Measurements from ENCODE around the gene RABL2A. TPM values are rescaled to one million over a fixed set of nuclear protein-coding genes. Genes with fewer than 3 reads are reported as not detected.
"Not testable (repeated sequence)": the region's sequence is repeated elsewhere in the genome, so short reads cannot be mapped to it uniquely, and the experiment has no call there.

Gene RABL2A
- total RNA-seq, 1 donor: 8.4 TPM

DNA sequence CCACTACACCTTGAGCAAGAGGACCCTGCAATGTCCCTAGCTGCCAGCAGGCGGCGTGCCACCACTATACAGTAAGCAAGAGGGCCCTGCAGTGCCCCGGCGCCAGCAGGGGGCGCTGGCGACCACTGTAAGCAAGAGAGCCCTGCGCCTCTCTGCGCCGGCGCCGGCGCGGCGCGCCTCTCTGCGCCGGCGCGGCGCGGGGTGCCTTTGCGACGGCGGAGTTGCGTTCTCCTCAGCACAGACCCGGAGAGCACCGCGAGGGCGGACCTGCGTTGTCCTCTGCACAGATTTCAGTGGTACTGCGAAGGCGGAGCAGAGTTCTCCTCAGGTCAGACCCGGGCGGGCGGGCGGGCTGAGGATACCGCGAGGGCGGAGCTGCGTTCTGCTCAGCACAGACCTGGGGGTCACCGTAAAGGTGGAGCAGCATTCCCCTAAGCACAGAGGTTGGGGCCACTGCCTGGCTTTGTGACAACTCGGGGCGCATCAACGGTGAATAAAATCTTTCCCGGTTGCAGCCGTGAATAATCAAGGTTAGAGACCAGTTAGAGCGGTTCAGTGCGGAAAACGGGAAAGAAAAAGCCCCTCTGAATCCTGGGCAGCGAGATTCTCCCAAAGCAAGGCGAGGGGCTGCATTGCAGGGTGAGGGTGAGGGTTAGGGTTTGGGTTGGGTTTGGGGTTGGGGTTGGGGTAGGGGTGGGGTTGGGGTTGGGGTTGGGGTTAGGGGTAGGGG, 24.9 kb upstream of the RABL2A start:
- H3K4me3 ChIP-seq (ENCODE audit: low read length); H3K27me3 ChIP-seq (ENCODE audit: insufficient read depth, low read length); H3K4me1 ChIP-seq (ENCODE audit: insufficient read depth, low read length); H3K9me3 ChIP-seq (ENCODE audit: low read depth, low read length): not testable (repeated sequence)

DNA sequence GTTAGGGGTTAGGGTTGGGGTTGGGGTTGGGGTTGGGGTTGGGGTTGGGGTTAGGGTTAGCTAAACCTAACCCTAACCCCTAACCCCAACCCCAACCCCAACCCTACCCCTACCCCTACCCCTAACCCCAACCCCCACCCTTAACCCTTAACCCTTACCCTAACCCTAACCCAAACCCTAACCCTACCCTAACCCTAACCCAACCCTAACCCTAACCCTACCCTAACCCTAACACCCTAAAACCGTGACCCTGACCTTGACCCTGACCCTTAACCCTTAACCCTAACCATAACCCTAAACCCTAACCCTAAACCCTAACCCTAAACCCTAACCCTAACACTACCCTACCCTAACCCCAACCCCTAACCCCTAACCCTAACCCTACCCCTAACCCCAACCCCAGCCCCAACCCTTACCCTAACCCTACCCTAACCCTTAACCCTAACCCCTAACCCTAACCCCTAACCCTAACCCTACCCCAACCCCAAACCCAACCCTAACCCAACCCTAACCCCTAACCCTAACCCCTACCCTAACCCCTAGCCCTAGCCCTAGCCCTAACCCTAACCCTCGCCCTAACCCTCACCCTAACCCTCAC, 24.1 kb upstream of the RABL2A start:
- Histone ChIP-seq H3K27me3 (ENCODE audit: insufficient read depth, low read length) (no peaks in the 10 kb centered on the region), H3K4me1 (ENCODE audit: insufficient read depth, low read length) (peaks cover 7% of the 10 kb centered on the region), H3K4me3 (ENCODE audit: low read length) (peak overlapping the region; percentile 41)

GRCh38 chr2:113603467-113604084, 23.5 kb upstream of the RABL2A start:
- peak overlapping the region; percentile 51 for H3K4me3 ChIP-seq (ENCODE audit: low read length)
- H3K4me1 ChIP-seq (ENCODE audit: insufficient read depth, low read length); H3K9me3 ChIP-seq (ENCODE audit: low read depth, low read length); H3K27me3 ChIP-seq (ENCODE audit: insufficient read depth, low read length): not testable (repeated sequence)

More for the DNA sequence above, 24.1 kb upstream of the RABL2A start:
- H3K9me3 ChIP-seq (ENCODE audit: low read depth, low read length): no peaks in the 10 kb centered on the region

GRCh38 chr2:113604085-113604477, 23.0 kb upstream of the RABL2A start:
- H3K27me3 ChIP-seq (ENCODE audit: insufficient read depth, low read length); H3K4me1 ChIP-seq (ENCODE audit: insufficient read depth, low read length); H3K9me3 ChIP-seq (ENCODE audit: low read depth, low read length): not testable (repeated sequence)
- H3K4me3 ChIP-seq (ENCODE audit: low read length): peak overlapping the region; percentile 51

DNA sequence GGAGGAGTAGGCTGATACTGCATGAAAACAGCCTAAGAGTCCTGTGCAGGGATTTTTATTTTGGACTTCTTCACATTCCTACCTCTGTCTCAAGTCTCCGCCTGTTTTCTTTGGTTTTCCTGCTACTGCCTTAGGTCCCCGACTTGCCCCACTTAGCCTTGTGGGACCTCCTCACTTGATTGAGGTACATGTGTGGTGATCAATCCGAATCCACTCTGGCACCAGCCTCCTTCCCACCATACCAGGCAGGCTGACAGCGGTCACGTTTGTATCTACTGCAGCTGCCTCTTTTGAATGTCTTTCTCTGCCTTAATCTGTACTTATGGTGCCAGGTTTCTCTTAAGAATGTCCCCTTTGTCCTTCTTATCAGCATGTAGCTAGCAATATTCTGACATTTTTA, 22.4 kb upstream of the RABL2A start:
- not testable (repeated sequence) for H3K4me3 ChIP-seq (ENCODE audit: low read length); H3K27me3 ChIP-seq (ENCODE audit: insufficient read depth, low read length); H3K9me3 ChIP-seq (ENCODE audit: low read depth, low read length); H3K4me1 ChIP-seq (ENCODE audit: insufficient read depth, low read length)

DNA sequence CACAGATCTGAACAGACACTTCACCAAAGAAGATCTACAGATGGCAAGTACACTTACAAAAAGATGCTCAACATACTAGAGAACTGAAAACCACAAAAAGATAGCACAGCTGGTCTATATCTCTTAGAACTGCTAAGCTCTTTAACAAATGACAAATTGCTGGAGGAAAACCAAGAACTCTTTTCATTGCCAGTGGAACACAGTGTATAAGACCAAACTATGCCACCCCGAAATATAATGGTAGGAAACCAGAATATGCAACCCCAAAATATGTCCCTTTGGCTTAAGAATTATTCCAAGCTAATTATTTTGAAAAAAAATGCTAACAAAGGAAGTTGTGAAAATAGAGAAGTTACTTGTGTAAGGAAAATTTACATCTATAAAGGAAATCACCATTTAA, 21.0 kb upstream of the RABL2A start:
- H3K4me1 ChIP-seq (ENCODE audit: insufficient read depth, low read length); H3K9me3 ChIP-seq (ENCODE audit: low read depth, low read length); H3K27me3 ChIP-seq (ENCODE audit: insufficient read depth, low read length); H3K4me3 ChIP-seq (ENCODE audit: low read length): not testable (repeated sequence)

DNA sequence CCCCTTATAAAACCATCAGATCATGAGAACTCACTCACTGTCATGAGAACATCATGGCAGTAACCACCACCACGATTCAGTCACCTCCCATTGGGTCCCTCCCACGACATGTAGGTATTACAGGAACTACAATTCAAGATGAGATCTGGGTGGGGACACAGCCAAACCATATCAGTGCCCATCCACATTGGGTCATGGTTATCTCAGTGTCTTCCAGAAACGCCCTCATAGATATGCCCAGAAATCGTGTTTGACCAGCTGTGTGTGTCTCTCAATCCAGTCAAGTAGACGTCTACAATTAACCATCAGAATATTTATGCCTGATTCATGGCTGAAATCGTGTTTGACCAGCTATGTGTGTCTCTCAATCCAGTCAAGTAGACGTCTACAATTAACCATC, 17.2 kb upstream of the RABL2A start:
- not testable (repeated sequence) for H3K9me3 ChIP-seq (ENCODE audit: low read depth, low read length); H3K27me3 ChIP-seq (ENCODE audit: insufficient read depth, low read length); H3K4me3 ChIP-seq (ENCODE audit: low read length); H3K4me1 ChIP-seq (ENCODE audit: insufficient read depth, low read length)

DNA sequence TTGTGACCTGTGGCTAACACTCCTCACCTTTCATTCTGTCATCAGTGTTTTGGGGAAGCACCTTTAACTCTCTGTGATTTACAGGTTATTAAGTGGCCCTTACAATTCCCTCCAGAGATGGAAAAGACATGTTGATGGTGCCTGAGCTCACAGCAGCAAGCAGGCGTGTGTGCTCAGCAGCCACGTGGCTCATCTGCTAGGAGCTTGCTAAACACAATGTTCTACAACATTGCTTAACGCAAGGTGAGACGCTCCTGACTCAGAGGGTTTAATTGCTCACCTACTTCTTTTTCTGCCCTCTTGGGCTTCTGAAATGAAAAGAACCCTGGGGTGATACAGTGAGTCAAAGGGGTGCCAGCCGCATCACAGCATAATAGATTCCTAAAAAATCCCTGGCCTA, 6.1 kb upstream of the RABL2A start:
- not testable (repeated sequence) for H3K9me3 ChIP-seq (ENCODE audit: low read depth, low read length); H3K4me3 ChIP-seq (ENCODE audit: low read length); H3K27me3 ChIP-seq (ENCODE audit: insufficient read depth, low read length); H3K4me1 ChIP-seq (ENCODE audit: insufficient read depth, low read length)

DNA sequence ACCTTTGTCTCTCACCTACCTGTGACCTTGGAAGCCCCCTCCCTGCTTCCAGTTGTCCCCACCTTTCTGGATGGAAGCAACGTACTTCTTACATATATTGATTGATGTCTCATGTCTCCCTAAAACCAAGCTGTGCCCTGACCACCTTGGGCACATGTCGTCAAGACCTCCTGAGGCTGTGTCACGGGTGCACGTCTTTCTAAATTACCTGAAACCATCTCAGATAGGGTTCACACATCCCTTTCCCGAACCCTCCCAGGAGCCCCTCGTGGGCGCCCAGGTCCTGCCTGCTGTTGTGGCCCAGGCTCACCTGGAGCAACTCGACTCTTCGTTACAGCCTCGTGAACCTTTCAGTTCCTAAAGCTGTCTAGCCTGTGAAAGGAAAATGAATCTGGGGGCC, 1.2 kb upstream of the RABL2A start:
- not testable (repeated sequence) for H3K9me3 ChIP-seq (ENCODE audit: low read depth, low read length); H3K27me3 ChIP-seq (ENCODE audit: insufficient read depth, low read length); H3K4me3 ChIP-seq (ENCODE audit: low read length)
- peaks cover 10% of the 10 kb centered on the region for H3K4me1 ChIP-seq (ENCODE audit: insufficient read depth, low read length)

DNA sequence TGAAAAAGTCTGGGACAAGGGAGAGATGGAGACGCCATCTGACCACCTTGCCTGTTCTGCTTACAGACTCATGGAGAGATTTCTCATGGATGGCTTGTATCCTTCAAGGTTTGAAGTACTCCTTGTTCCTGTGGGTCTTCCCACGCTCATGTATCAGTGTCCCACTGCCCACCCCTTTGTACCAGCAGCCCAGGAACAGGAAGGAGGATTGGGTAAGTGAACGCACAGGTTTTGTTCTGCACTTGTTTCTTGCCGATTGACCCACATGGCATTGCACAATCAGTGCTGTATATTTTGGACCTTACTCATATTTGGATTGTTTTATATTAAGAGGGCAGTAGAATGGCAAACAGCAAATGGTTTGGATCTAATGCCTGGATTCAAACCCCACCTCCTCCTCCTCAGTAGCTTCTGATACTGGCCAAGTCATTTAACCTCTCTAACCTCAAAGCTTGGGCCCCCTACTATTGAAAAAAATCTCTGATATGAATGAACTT, 5.8 kb downstream of the RABL2A start:
- not testable (repeated sequence) for H3K4me1 ChIP-seq (ENCODE audit: insufficient read depth, low read length); H3K9me3 ChIP-seq (ENCODE audit: low read depth, low read length); H3K27me3 ChIP-seq (ENCODE audit: insufficient read depth, low read length); H3K4me3 ChIP-seq (ENCODE audit: low read length)

DNA sequence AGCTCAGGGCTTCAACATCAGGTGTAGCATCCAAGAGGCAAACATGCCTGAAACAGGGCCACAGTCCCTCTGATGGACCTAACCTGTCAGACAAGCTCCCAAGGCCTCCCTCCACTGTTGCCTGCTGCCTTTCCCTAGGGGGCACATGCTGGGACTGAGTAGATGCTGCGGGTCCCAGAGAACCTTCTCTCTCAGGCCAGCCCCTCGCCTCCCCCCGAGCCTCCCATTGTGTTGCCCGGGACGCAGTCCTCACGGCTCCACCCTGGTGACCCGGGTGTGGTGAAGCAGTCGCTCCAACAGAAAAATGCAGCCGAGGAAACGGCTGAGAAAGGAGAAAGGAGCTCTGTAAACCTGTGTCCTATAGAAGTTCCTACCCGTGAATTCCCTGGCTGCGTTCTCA, 8.3 kb downstream of the RABL2A start:
- H3K9me3 ChIP-seq (ENCODE audit: low read depth, low read length); H3K27me3 ChIP-seq (ENCODE audit: insufficient read depth, low read length); H3K4me3 ChIP-seq (ENCODE audit: low read length); H3K4me1 ChIP-seq (ENCODE audit: insufficient read depth, low read length): not testable (repeated sequence)

DNA sequence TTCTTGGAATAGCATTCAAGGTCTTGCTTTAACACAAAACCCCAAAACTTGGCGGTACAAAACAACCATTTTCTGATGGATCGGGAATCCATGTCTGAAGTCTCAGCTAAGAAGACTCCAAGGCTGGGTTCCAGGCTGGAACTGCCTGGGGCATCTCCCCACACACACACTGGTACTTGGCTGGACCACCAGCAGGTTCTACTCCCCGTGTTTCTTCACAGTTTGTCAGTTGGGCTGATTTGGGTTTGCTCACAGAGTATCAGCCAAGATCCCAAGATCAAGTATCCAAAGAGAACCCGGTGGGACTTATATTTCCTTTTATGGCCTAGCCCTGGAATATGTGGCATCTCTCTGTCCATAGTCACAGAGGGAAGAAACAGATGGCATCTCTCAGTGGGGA, 9.2 kb downstream of the RABL2A start:
- H3K4me1 ChIP-seq (ENCODE audit: insufficient read depth, low read length); H3K9me3 ChIP-seq (ENCODE audit: low read depth, low read length); H3K4me3 ChIP-seq (ENCODE audit: low read length); H3K27me3 ChIP-seq (ENCODE audit: insufficient read depth, low read length): not testable (repeated sequence)

- H3K9me3 ChIP-seq (ENCODE audit: low read depth, low read length); H3K4me1 ChIP-seq (ENCODE audit: insufficient read depth, low read length); H3K4me3 ChIP-seq (ENCODE audit: low read length); H3K27me3 ChIP-seq (ENCODE audit: insufficient read depth, low read length): not testable (repeated sequence)
Observed at GRCh38 chr2:113638084-113638483, 11.0 kb downstream of the RABL2A start.

- not testable (repeated sequence) for H3K4me1 ChIP-seq (ENCODE audit: insufficient read depth, low read length); H3K9me3 ChIP-seq (ENCODE audit: low read depth, low read length); H3K4me3 ChIP-seq (ENCODE audit: low read length); H3K27me3 ChIP-seq (ENCODE audit: insufficient read depth, low read length)
Observed at GRCh38 chr2:113646217-113646616, 19.2 kb downstream of the RABL2A start.

DNA sequence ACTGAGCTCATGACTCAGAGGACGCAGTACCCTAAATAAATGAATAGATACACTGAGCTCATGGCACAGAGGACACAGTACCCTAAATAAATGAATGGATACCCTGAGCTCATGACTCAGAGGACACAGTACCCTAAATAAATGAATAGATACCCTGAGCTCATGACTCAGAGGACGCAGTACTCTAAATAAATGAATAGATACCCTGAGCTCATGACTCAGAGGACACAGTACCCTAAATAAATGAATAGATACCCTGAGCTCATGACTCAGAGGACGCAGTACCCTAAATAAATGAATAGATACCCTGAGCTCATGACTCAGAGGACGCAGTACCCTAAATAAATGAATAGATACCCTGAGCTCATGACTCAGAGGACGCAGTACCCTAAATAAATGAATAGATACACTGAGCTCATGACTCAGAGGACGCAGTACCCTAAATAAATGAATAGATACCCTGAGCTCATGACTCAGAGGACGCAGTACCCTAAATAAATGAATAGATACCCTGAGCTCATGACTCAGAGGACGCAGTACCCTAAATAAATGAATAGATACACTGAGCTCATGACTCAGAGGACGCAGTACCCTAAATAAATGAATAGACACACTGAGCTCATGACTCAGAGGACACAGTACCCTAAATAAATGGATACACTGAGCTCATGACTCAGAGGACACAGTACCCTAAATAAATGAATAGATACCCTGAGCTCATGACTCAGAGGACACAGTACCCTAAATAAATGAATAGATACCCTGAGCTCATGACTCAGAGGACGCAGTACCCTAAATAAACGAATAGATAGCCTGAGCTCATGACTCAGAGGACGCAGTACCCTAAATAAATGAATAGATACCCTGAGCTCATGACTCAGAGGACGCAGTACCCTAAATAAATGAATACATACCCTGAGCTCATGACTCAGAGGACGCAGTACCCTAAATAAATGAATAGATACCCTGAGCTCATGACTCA, 24.1 kb downstream of the RABL2A start:
- not testable (repeated sequence) for H3K9me3 ChIP-seq (ENCODE audit: low read depth, low read length); H3K4me1 ChIP-seq (ENCODE audit: insufficient read depth, low read length); H3K4me3 ChIP-seq (ENCODE audit: low read length); H3K27me3 ChIP-seq (ENCODE audit: insufficient read depth, low read length)

All from mononuclear cell (primary cell).